ENCODE data around the gene MBOAT1. TPM values are rescaled to one million over a fixed set of nuclear protein-coding genes. Genes with fewer than 3 reads are reported as not detected.

Gene MBOAT1
- polyA plus RNA-seq, 2 of the 4 experiments (the other 2 are of a cell fraction), result 1.9 to 5.5 TPM

- FAIRE-seq (no peak), ATAC-seq (no peak), DNase-seq (ENCODE audit: low read depth in 1 of 2, low spot score in 1 of 2) (no peak)
- Histone ChIP-seq H3K9me3 (no peaks in the 10 kb centered on the region), H3K27ac (peak overlapping the region; percentile 71 to 84; a peak in 4 of 6 replicates), H3K4me2 (no peak overlapping the region), H3K4me1 (peaks cover 35% of the 10 kb centered on the region), H3K4me3 (no peak overlapping the region)
- TF ChIP-seq, protein P1, sequence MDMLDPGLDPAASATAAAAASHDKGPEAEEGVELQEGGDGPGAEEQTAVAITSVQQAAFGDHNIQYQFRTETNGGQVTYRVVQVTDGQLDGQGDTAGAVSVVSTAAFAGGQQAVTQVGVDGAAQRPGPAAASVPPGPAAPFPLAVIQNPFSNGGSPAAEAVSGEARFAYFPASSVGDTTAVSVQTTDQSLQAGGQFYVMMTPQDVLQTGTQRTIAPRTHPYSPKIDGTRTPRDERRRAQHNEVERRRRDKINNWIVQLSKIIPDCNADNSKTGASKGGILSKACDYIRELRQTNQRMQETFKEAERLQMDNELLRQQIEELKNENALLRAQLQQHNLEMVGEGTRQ (IDR thresholded peaks at IDR 0.05), result no peak
- no peak for TF ChIP-seq JUNB (IDR thresholded peaks at IDR 0.05)
- TF ChIP-seq FOSL2 (IDR thresholded peaks at IDR 0.05), result no peak
- no peak for TF ChIP-seq FOSL2 (CRISPR knock-in tag; IDR thresholded peaks at IDR 0.05)
- TF ChIP-seq ELK1 (IDR thresholded peaks at IDR 0.05; ENCODE audit: low read depth, low read length), result no peak
- no peak for TF ChIP-seq HOXB13 (CRISPR knock-in tag; IDR thresholded peaks at IDR 0.05; ENCODE audit: low read depth)
- no peak for TF ChIP-seq RAD21 (conservative IDR thresholded peaks at IDR 0.05 in 1 of 2, IDR thresholded peaks at IDR 0.05 in 1 of 2)
- no peak for TF ChIP-seq JUN (IDR thresholded peaks at IDR 0.05)
- no peak for TF ChIP-seq EP300 (IDR thresholded peaks at IDR 0.05)
- no peak for TF ChIP-seq GATA3 (IDR thresholded peaks at IDR 0.05; ENCODE audit: borderline replicate concordance)
- TF ChIP-seq NR3C1 (IDR thresholded peaks at IDR 0.05), result no peak
- TF ChIP-seq ZSCAN20 (CRISPR knock-in tag; IDR thresholded peaks at IDR 0.05), result no peak
- TF ChIP-seq HOXB5 (CRISPR knock-in tag; IDR thresholded peaks at IDR 0.05), result no peak
- no peak for TF ChIP-seq RCOR1 (IDR thresholded peaks at IDR 0.05; ENCODE audit: low read depth, low read length)
- ChIA-PET CTCF (no interaction called here), POLR2A (no interaction called here)
- WGBS (ENCODE audit: missing lambda C conversion rate), result 88% methylated on average over 4 of the region's 4 CpGs
Observed at GRCh38 chr6:20204512-20204894, 7.8 kb downstream of the MBOAT1 start.

DNA sequence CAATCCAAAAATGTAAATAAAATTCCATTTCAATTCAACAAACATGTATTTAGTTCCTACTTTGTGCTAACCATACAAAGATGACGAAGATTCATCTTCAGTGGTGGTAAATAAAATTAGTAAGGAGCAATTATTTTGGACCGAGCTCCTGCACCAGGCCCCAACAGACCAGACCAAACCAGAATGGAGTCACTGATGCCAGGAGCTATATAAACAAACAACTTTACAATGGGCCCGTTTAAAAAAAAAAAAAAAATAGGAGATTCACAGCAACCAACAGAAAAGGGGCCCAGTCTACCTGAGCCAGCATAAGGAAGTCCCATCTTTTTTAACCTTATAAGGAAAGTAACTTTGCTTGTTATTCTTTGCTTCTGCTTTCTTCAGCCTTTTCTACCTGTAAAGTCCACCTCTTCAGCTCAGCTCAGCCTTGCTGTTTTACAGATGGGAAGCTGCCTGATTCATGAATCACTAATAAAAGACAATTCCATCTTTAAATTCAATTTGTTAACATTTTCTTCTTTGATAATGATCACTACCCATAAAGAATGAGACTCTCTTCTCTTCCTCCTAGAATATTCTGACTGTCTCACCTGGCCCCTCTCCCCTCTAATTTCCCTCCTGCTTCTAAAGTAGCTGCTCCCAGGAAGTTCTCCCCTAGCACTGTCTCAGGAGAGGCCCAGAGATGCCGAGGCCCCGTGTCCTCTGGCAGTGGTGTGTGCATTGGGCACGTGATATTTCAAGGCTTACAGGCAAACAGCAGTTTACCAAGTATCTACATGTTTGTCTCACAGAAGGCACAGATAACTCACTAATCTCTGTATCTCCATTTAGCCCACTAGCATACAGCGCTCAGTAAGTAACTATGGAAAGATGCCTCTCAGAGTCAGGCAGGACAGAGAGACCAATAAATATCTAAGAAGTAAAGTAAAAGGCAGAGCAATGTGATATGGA lies 8.4 kb downstream of the MBOAT1 start:
- Histone ChIP-seq H3K9me3 (no peaks in the 10 kb centered on the region), H3K4me1 (peaks cover 39% of the 10 kb centered on the region), H3K27ac (peak overlapping the region; percentile 71 to 84), H3K4me3 (no peak overlapping the region), H3K4me2 (peak overlapping the region; percentile 8; the same call in 2 of the 3 replicates)
- ChIA-PET POLR2A (no interaction called here), CTCF (no interaction called here)
- FAIRE-seq, result no peak
- TF ChIP-seq ZC3H11A (IDR thresholded peaks at IDR 0.05) (no peak), GATA3 (IDR thresholded peaks at IDR 0.05; ENCODE audit: borderline replicate concordance) (no peak), NR3C1 (IDR thresholded peaks at IDR 0.05) (no peak), RFX5 (IDR thresholded peaks at IDR 0.05) (no peak), CHD4 (IDR thresholded peaks at IDR 0.05; ENCODE audit: borderline replicate concordance) (no peak), FOXS1 (CRISPR knock-in tag; IDR thresholded peaks at IDR 0.05) (no peak), KDM5A (IDR thresholded peaks at IDR 0.05) (no peak), POLR2AphosphoS2 (conservative IDR thresholded peaks at IDR 0.05; ENCODE audit: low read length) (no peak), TP53 (CRISPR knock-in tag; IDR thresholded peaks at IDR 0.05) (no peak), MAZ (IDR thresholded peaks at IDR 0.05; ENCODE audit: borderline replicate concordance, low read depth, low read length) (no peak), HEYL (CRISPR knock-in tag; IDR thresholded peaks at IDR 0.05) (no peak), ELK1 (IDR thresholded peaks at IDR 0.05; ENCODE audit: low read depth, low read length) (no peak)
- TF ChIP-seq, protein P2, sequence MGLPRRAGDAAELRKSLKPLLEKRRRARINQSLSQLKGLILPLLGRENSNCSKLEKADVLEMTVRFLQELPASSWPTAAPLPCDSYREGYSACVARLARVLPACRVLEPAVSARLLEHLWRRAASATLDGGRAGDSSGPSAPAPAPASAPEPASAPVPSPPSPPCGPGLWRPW (IDR thresholded peaks at IDR 0.05), result no peak
- DNase-seq (ENCODE audit: low read depth in 1 of 2, low spot score in 1 of 2), result no peak
- ATAC-seq, result peak; percentile 36 to 45; a peak in 2 of 6 replicates
- WGBS (ENCODE audit: missing lambda C conversion rate), result 76% methylated on average over 4 of the region's 7 CpGs

Data from A549 (cell line).